ENCODE data around the gene FAM227B.
"Not testable (repeated sequence)": the region's sequence is repeated elsewhere in the genome, so short reads cannot be mapped to it uniquely, and the experiment has no call there.

FAM227B gene

DNA sequence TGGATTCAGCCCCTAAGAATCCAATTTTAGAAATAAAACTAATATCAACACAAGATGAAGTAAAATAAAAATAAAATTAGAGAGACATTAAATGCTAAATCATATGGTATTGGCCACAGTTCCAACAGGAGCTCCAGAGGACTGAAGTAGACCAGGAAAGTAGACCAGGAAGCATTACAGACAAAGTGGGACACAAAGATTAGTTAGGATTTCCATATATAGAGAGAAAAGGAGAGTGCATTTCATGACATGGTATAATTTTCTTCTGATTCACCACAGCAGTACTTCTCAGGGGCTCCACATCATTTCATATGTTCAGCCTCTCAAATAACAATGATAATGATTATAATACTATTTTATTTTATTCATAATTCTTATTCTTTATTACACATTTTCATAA is 179.3 kb downstream of the FAM227B start:
- in situ Hi-C loops (cut with MboI; ENCODE audit: low sequenced_read_pairs): no loop called here

GRCh38 chr15:49439678-49440395 is 180.8 kb downstream of the FAM227B start:
- in situ Hi-C loops (cut with MboI; ENCODE audit: low sequenced_read_pairs): no loop called here

- in situ Hi-C loops (cut with MboI; ENCODE audit: low sequenced_read_pairs): no loop called here
Observed at GRCh38 chr15:49438962-49439631, 181.5 kb downstream of the FAM227B start.

- in situ Hi-C loops (cut with MboI; ENCODE audit: low sequenced_read_pairs): no loop called here
Observed at GRCh38 chr15:49436751-49437150, 183.9 kb downstream of the FAM227B start.

DNA sequence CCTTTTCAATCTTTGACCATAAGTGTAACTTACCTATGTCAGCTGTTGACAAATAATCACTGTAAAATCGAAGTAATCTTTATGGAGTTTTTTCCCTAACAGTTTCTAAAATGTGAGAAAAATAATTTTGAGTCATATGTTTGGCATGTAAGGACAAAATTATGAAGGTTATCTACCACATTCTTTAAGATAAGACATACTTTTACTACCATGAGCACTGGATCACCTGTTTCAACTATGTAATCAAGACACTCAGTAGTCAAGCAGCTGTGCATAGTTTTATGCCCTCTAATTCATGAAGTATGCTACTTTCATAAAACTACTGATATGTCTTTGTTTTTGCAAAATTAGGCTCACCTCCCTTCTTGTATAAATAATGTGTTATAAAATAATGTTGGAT is 185.4 kb downstream of the FAM227B start:
- in situ Hi-C loops (cut with MboI; ENCODE audit: low sequenced_read_pairs): no loop called here

- in situ Hi-C loops (cut with MboI; ENCODE audit: low sequenced_read_pairs): no loop called here
Observed at GRCh38 chr15:49430046-49430445, 190.6 kb downstream of the FAM227B start.

DNA sequence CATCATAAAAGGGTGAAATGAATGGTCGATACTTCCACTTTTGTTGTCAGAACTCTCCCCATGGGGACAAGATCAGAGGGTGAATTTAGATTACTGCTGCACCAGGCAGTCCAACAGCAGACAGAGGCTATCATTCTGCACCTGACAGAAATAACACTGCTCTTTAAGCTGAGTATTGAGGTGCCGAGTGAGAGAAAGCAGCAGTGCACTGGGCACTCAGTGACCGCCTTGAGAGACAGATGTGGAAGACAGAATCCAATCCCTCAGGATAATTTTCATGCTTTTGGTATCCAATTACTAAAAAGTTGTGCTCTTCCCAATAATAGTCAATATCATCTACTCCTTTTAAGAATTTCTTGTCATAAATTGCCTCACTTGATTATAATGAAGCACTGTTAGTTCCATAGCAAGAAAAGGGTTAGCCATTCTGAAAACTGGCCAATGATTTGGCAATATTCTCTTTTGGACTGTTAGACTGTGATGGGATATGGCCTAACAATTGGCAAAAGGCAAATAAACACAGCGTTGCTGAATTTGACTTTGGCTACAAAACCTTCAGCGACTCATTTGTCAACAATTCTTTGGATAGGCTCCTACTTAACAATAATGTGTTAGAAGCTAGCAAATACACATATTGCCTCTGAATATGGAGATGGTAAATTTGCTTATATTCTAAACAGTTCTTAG is 192.1 kb downstream of the FAM227B start:
- in situ Hi-C loops (cut with MboI; ENCODE audit: low sequenced_read_pairs): no loop called here

- in situ Hi-C loops (cut with MboI; ENCODE audit: low sequenced_read_pairs): no loop called here
Observed at GRCh38 chr15:49427372-49427771, 193.2 kb downstream of the FAM227B start.

DNA sequence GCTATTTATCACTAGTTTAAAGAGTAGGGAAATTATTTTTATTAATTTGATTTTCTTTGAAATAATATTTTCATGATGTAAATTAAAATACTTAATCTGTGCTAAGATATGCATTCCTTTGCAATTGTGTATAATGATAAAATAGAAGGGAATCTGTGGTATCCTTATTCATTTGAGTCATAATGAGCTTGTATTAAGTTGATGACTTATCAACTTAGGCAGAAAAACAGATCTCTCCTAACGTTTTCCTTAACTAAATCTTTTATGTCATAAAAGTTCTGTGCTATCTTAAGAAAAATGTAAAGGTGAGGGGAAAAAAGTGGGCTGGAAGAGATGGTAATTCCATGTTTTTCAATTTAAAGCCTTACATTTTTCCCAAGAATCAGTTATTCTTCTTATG is 195.7 kb downstream of the FAM227B start:
- in situ Hi-C loops (cut with MboI; ENCODE audit: low sequenced_read_pairs): no loop called here

- in situ Hi-C loops (cut with MboI; ENCODE audit: low sequenced_read_pairs): no loop called here
Observed at GRCh38 chr15:49423901-49424550, 196.6 kb downstream of the FAM227B start.

DNA sequence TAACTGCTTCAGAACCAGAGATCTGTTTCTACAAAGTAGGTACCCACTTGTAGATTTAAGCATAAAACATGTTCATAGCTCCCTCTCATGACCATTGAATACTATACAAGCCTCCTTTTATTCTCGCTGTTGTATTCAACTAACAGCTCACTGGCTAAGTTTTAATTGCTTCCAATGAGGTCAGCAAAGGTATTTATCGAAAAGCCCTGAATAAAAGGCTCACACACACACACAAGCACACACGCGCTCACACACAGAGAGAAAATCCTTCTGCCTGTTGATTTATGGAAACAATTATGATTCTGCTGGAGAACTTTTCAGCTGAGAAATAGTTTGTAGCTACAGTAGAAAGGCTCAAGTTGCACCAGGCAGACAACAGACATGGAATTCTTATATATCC is 197.6 kb downstream of the FAM227B start, which contains the start of gene FGF7:
Gene FGF7 (plus strand): TSS at position 222 of the 400 bp plus-strand sequence. CDS start 1,056 bp downstream, outside the sequence.
- in situ Hi-C loops (cut with MboI; ENCODE audit: low sequenced_read_pairs): no loop called here

- in situ Hi-C loops (cut with MboI; ENCODE audit: low sequenced_read_pairs): no loop called here
Observed at GRCh38 chr15:49421991-49422390, 198.6 kb downstream of the FAM227B start.

DNA sequence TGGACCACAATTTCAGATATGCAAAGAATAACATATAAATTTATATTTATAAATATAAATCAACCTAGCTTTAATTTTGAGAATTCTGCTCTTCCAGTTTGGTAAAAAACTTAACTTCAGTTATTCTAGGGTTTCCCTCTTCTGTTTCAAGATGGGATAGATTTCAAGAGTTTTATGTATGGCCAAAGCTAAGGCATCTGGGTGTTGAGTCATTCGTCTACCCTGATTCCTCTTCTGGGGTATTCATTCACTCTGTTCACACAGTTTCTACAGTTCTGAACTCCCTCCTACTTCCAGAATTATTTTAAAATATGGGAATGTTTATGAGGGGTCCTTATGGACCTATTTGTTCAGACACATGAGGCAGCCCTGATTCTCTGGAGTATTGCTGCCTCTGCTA is 201.8 kb downstream of the FAM227B start:
- in situ Hi-C loops (cut with MboI; ENCODE audit: low sequenced_read_pairs): no loop called here

DNA sequence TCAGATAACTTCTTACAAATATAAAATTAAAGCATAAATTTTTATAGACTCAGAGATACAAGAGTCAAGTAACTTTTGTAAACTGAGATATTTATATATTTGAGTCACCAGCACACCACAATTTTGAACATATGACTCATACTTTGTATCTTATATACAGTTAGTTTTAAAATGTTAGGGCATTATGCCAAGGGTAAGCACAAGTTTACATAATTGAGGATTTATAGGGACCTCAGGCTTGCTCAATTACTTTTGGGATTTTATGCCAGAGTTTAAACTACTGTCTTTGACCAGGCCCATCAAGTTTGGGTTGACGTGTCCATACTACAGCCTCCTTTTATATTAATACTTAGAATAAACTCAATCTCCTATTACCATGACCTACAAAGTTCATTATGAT is 205.0 kb downstream of the FAM227B start:
- in situ Hi-C loops (cut with MboI; ENCODE audit: low sequenced_read_pairs): no loop called here

DNA sequence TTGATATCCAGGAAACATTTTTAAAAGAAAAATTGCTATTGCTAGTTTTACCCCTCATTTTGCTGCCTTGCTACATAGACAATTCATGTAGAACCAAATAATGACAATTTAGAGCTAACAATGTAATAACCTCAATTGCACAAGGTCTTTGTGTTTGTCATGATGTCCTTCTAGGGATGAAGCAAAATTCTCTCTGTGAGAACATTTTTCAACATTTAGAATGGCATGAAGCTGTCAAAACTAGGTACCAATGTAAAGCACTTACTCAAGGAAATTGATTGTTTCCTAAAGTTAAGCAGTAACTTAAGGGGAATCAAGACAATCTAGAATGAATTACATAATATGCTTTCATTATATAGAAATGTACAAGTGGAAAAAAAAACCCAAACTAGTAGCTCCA is 205.5 kb downstream of the FAM227B start:
- in situ Hi-C loops (cut with MboI; ENCODE audit: low sequenced_read_pairs): no loop called here

DNA sequence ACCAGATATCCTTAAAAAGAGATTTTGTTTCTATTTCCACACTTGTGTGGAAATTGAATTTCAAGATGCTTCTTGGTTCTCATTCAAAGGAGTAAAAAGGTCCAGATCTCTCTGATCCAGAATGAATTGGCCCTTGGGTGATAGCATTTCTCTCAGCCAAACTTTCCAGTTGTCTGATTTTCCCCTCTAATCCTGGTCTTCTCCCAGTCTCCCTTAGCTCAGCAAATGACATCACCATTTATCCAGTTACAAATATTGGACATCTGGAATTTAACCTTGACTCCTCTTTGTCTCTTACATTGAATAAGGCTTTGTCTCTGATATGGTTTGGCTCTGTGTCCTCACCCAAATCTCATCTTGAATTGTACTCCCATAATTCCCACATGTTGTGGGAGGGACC is 207.8 kb downstream of the FAM227B start:
- in situ Hi-C loops (cut with MboI; ENCODE audit: low sequenced_read_pairs): no loop called here

GRCh38 chr15:49410641-49411040 is 210.0 kb downstream of the FAM227B start:
- in situ Hi-C loops (cut with MboI; ENCODE audit: low sequenced_read_pairs): no loop called here

GRCh38 chr15:49406352-49407118 is 214.1 kb downstream of the FAM227B start:
- in situ Hi-C loops (cut with MboI; ENCODE audit: low sequenced_read_pairs): no loop called here

GRCh38 chr15:49402515-49403296 is 217.9 kb downstream of the FAM227B start:
- in situ Hi-C loops (cut with MboI; ENCODE audit: low sequenced_read_pairs): not testable (repeated sequence)

DNA sequence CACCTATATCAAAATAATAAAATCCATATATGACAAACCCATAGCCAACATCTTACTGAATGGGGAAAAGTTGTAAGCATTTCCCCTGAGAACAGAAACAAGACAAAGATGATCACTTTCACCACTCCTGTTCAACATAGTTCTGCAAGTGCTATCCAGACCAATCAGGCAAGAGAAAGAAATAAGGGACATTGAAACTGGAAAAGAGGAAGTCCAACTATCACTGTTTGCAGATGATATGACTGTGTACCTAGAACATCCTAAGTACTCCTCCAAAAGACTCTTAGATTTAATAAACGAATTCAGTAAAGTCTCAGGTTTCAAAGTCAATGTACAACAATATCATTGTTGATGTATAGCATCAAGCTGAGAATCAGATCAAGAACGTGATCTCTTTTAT is 233.1 kb downstream of the FAM227B start:
- in situ Hi-C loops (cut with MboI; ENCODE audit: low sequenced_read_pairs): no loop called here

Data from HL-60/S4 treated with phorbol 12-myristate 13-acetate at 8.2 ng/mL for 4 days and 3 days (cell line).